Smooth muscle cell (in vitro differentiated cells): ENCODE data around the gene COL4A2. TPM values are rescaled to one million over a fixed set of nuclear protein-coding genes. Genes with fewer than 3 reads are reported as not detected.
"Not testable (repeated sequence)": the region's sequence is repeated elsewhere in the genome, so short reads cannot be mapped to it uniquely, and the experiment has no call there.

Source experiments
- DNase-seq: peaks from one replicate; lab custom pipeline; 2025; ENCODE audit not compliant: unreplicated experiment; lab: John Stamatoyannopoulos, UW
- H2AFZ ChIP-seq: fragments of 200-600 bp; sonication (generic); 2 replicates; pipeline ENCODE4 v1.6.0; 2016; ENCODE audit warnings: antibody characterized with exemption, low read depth, mild to moderate bottlenecking
- H3F3A ChIP-seq: fragments of 200-600 bp; sonication (generic); 2 replicates; pipeline ENCODE4 v1.6.0; 2017; ENCODE audit warnings: antibody characterized with exemption, low read depth
- H3K27ac ChIP-seq: fragments of 200-600 bp; sonication (generic); 2 replicates; pipeline ENCODE4 v1.5.1; 2016; ENCODE audit warnings: low read depth, mild to moderate bottlenecking
- H3K27me3 ChIP-seq: fragments of 200-600 bp; sonication (generic); 2 replicates; pipeline ENCODE4 v1.6.1; 2016; ENCODE audit warnings: low read depth, mild to moderate bottlenecking
- H3K36me3 ChIP-seq: fragments of 200-600 bp; sonication (generic); 2 replicates; pipeline ENCODE4 v1.5.1; 2016; ENCODE audit warnings: low read depth
- H3K4me1 ChIP-seq: fragments of 200-600 bp; sonication (generic); 2 replicates; pipeline ENCODE4 v1.5.1; 2016; ENCODE audit warnings: low read depth
- H3K4me2 ChIP-seq: fragments of 200-600 bp; sonication (generic); 2 replicates; pipeline ENCODE4 v1.6.0; 2016; ENCODE audit warnings: mild to moderate bottlenecking
- H3K4me3 ChIP-seq: fragments of 200-600 bp; sonication (generic); 2 replicates; pipeline ENCODE4 v1.5.1; 2016; ENCODE audit warnings: mild to moderate bottlenecking
- H3K79me2 ChIP-seq: fragments of 200-600 bp; sonication (generic); 2 replicates; pipeline ENCODE4 v1.6.0; 2016; ENCODE audit warnings: low read depth, mild to moderate bottlenecking
- H3K9ac ChIP-seq: fragments of 200-600 bp; sonication (generic); 2 replicates; pipeline ENCODE4 v1.6.0; 2016; ENCODE audit warnings: low read depth
- H3K9me3 ChIP-seq: fragments of 200-600 bp; sonication (generic); replicated peaks from 2 replicates; pipeline ENCODE4 v1.5.1; 2016; ENCODE audit warnings: low read depth
- H4K20me1 ChIP-seq: fragments of 200-600 bp; sonication (generic); 2 replicates; pipeline ENCODE4 v1.6.0; 2016; ENCODE audit warnings: low read depth
- CTCF ChIP-seq: fragments of 200-600 bp; sonication (generic); IDR thresholded peaks from 2 replicates; pipeline ENCODE4 v1.5.1; 2017; ENCODE audit warnings: borderline replicate concordance, mild to moderate bottlenecking, antibody characterized with exemption; ENCODE audit not compliant: insufficient read depth, poor library complexity, severe bottlenecking
- WGBS: methylation state at CpG from one replicate; pipeline ENCODE4 v1.1.7; 2016; ENCODE audit warnings: low lambda C conversion rate; 5-methylcytosine and 5-hydroxymethylcytosine counted together
- polyA plus RNA-seq: library from polyadenylated mRNA; unstranded; fragments of >200 nt; fragmentation: Nextera tagmentation; extraction: Ambion mirVana; gene quantifications from 2 replicates; pipeline ENCODE4 v1.2.1, GENCODE V29; 2016
- total RNA-seq: library from RNA; depleted of rRNA; stranded (reverse); fragments of >200 nt; gene quantifications from 2 replicates; pipeline ENCODE4 v1.2.3, GENCODE V29; 2014

COL4A2 gene
- total and polyA plus RNA-seq, 2 experiments from 2014 or later, result 1,456 to 2,786 TPM

- Histone ChIP-seq H3K4me2 (peak overlapping the region; percentile 77), H3K36me3 (peaks cover 4% of the 10 kb centered on the region), H2AFZ (no peak overlapping the region), H3K79me2 (peaks cover 99% of the 10 kb centered on the region), H3K27me3 (no peaks in the 10 kb centered on the region), H4K20me1 (peaks cover 99% of the 10 kb centered on the region), H3F3A (peaks cover 87% of the 10 kb centered on the region), H3K4me3 (no peak overlapping the region), H3K4me1 (peaks cover 26% of the 10 kb centered on the region), H3K9me3 (no peaks in the 10 kb centered on the region), H3K27ac (peak overlapping the region; percentile 96), H3K9ac (peak overlapping the region; percentile 45)
- TF ChIP-seq CTCF, result no peak
- DNase-seq, result no peak
- 37% methylated on average over 17 of the region's 19 CpGs for WGBS
Observed at GRCh38 chr13:110319774-110320509, 12.9 kb downstream of the COL4A2 start.

- no peak for DNase-seq
- no peaks in the 10 kb centered on the region for H3K9me3 ChIP-seq
- no peak for TF ChIP-seq CTCF
- peaks cover 87% of the 10 kb centered on the region for H3F3A ChIP-seq
- peaks cover 99% of the 10 kb centered on the region for H4K20me1 ChIP-seq
- H2AFZ ChIP-seq, result no peak overlapping the region
- peaks cover 4% of the 10 kb centered on the region for H3K36me3 ChIP-seq
- H3K79me2 ChIP-seq, result peaks cover 99% of the 10 kb centered on the region
- no peak overlapping the region for H3K4me3 ChIP-seq
- H3K4me2 ChIP-seq, result peak overlapping the region; percentile 77
- WGBS, result 72% methylated on average over 2 of the region's 2 CpGs
- H3K4me1 ChIP-seq, result peaks cover 26% of the 10 kb centered on the region
- H3K27ac ChIP-seq, result peak overlapping the region; percentile 96
- H3K9ac ChIP-seq, result peak overlapping the region; percentile 39
- H3K27me3 ChIP-seq, result no peaks in the 10 kb centered on the region
Observed at GRCh38 chr13:110320645-110321044, 13.6 kb downstream of the COL4A2 start.

GRCh38 chr13:110321573-110321972, 14.5 kb downstream of the COL4A2 start:
- not testable (repeated sequence) for H3K36me3 ChIP-seq, H3K9me3 ChIP-seq, H3K27me3 ChIP-seq, H3K9ac ChIP-seq, H3K4me3 ChIP-seq, DNase-seq, H2AFZ ChIP-seq
- peak overlapping the region; percentile 96 for H3K27ac ChIP-seq
- peak overlapping the region; percentile 77 for H3K4me2 ChIP-seq
- peaks cover 99% of the 10 kb centered on the region for H4K20me1 ChIP-seq
- WGBS, result 69% methylated on average over 3 of the region's 3 CpGs
- H3F3A ChIP-seq, result peaks cover 84% of the 10 kb centered on the region
- peaks cover 33% of the 10 kb centered on the region for H3K4me1 ChIP-seq
- H3K79me2 ChIP-seq, result peaks cover 99% of the 10 kb centered on the region

GRCh38 chr13:110322126-110322827, 15.2 kb downstream of the COL4A2 start:
- Histone ChIP-seq H3K27ac (peak overlapping the region; percentile 96), H3K4me3 (no peak overlapping the region), H3K9ac (no peak overlapping the region)

More at GRCh38 chr13:110322126-110322827, 15.2 kb downstream of the COL4A2 start:
- Histone ChIP-seq H3K36me3 (peaks cover 1% of the 10 kb centered on the region), H3K4me1 (peaks cover 40% of the 10 kb centered on the region), H3F3A (peaks cover 82% of the 10 kb centered on the region), H3K27me3 (no peaks in the 10 kb centered on the region), H3K79me2 (peaks cover 99% of the 10 kb centered on the region), H3K4me2 (peak overlapping the region; percentile 29), H4K20me1 (peaks cover 99% of the 10 kb centered on the region), H3K9me3 (no peaks in the 10 kb centered on the region), H2AFZ (no peak overlapping the region)
- TF ChIP-seq CTCF, result no peak
- 87% methylated on average over 16 of the region's 16 CpGs for WGBS
- no peak for DNase-seq
